Measurements from ENCODE around the gene DNAJB8. TPM values are rescaled to one million over a fixed set of nuclear protein-coding genes. Genes with fewer than 3 reads are reported as not detected.

The DNAJB8 gene
- total RNA-seq, 2 donors from 2014 or later: not detected

DNA sequence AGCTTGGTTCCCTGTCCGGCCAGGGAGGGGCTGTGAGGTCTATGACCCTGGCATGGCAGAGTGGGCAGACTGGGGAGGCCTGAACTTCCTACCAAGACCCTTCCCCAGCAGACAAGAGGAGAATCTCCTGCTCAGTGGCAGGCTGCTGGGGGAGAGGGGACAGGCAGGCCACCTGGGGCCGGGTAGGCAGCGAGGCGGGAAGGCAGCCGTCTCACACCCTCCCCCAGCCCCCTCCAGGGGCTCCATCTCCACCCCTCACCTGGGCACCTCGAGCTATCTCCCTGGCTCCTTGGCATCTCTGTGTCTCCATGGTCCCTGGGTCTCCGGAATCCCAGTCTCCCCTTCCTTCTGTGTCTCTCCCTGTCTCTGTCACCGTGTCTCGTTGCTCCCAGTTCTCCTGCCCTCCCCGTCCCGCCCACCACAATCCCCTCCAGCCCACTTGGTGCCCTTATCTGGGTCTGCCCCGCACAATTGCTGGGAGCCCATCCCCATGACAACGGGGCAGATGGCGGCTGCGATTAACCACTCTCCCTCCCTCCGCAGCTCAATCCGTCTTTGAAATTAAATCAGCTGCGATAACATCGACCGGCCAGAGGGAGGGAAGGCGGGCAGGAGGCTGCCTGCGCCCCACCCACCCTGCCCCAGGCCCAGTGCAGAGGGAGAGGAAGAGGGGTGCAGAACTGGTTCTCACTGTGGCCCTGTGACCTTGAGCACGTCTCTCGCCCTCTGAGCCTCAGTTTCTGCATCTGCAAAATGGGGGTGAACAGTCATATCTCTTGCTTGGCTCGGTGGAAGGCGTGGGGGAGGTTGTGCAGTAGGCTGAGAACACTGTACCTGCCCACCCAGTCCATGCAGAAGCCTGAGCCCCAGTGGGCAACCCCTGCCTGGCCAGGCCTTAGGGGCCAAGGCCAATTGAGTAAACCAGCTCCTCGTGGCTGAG is 9.6 kb downstream of the DNAJB8 start:
- no peak for DNase-seq (ENCODE audit: low spot score)
- intact Hi-C loops (cut with DNase I): no loop called here

DNA sequence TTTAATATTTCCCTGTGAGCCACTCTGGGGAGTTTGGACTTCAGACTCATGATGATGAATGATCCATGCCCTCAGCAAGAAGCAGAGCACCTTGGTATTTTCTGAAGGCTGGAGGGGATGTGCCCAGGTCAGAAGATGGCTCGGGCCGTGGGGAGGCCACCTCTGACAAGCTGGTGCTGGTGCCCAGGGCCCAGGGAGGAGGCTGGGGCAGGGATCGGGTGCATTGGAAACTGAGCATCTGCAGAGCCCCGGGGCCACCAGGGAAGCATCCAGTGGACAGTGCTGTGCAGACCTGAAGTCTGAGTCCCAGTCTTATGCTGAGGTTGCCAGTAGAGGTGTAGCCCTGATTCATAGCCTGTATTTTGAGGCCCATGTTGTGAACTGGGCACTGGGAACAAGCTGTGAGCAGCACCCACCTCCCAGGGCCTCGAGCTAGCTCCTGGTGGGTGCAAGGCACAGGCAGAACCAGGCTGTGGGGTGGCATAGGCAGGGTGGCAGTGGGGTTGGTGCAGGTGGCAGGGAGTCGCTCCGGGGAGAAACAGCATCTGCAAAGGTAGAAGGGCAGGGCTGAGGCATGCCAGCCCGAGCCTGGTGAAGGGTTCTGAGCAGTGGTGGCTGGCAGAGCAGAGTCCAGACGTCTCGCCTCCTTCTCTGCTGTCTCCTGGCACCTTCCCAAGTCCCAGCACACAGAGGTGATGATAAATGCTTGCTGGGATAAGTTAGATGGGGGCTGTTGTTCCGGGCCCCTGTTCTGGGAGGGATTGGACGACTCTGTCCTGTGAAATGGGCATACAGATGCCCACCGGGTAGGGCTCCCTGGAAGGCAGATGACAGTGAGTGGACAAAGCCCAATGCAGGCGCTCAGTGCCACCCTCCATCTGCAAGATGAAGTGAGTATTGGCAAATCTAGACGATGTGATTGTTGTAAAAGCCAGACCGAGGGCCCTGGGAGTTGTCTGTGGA is 10.6 kb downstream of the DNAJB8 start:
- DNase-seq (ENCODE audit: low spot score): no peak
- intact Hi-C loops (cut with DNase I): no loop called here

DNA sequence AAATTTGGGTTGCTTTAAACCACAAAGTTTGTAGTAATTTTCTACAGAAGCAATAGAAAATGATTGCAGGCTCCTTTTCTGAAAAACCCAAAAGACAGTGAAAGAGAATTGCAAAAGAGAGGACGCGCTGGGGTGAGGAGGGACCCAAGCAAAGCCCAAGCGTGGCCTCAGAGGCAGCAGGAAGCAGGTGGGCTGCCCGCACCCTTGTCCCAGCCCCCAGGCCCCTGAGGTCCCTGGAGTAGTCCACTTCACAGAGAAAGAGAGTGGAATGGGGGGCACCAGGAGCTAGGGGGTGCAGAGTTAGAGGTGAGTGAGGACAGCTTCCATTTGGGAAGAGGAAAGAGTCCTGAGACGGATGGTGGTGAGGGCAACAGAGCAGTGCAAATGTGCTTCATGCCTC is 11.6 kb downstream of the DNAJB8 start:
- intact Hi-C loops (cut with DNase I): no loop called here
- DNase-seq (ENCODE audit: low spot score): no peak

DNA sequence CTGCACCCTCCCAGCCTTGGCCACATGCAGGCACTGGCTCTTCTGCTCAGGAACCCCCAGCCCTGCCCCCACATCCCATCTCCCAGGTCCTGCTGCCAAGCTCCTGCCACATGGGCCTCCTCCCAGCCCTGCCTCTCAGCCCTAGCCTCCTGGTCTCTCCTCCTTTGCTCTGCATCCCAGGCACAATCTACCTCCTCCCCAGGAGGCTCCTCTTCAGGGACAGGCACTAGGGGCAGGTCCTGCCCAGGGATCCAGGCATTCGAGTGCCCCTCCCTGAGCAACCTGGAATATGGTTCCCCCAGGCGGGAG is 12.4 kb downstream of the DNAJB8 start:
- intact Hi-C loops (cut with DNase I): no loop called here
- no peak for DNase-seq (ENCODE audit: low spot score)

DNA sequence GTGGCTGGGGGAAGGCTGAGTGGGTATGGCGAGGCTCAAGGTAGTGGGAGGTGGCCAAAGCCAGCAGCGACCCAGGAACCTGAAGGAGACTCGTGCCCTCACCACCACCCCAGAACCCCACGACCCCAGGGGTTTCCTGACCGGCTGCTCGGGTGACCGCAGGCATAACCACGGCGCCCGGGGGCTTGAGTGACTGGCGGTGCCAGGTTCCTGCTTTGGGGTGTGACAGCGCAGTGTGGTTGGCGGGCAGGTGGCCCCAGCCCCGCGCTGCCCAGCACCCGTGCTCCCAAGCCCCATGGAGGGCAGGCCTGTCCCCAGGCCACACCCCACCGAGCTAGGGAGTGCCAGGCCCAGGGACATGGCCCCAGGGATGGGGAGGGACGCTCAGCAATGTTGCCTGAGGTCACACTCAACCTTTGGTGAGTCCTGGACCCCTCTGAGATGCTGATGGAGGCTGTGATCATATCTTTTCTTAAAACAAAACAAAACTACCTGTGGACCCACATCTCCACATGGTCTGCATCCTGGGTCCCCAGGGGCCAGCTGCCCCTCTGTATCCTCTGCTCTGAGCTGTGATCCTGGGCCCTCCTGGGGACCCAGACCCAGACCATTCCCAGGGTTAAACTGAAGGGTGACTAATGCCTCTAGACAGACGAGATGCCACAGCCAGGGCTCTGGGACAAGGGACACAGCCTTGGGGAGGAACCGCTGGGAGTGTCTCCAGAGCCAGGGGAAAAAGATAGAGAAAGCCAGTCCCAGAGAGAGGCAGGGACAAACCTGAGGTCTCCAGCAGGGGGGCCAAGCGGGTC is 13.0 kb downstream of the DNAJB8 start:
- no peak for DNase-seq (ENCODE audit: low spot score)
- intact Hi-C loops (cut with DNase I): no loop called here

DNA sequence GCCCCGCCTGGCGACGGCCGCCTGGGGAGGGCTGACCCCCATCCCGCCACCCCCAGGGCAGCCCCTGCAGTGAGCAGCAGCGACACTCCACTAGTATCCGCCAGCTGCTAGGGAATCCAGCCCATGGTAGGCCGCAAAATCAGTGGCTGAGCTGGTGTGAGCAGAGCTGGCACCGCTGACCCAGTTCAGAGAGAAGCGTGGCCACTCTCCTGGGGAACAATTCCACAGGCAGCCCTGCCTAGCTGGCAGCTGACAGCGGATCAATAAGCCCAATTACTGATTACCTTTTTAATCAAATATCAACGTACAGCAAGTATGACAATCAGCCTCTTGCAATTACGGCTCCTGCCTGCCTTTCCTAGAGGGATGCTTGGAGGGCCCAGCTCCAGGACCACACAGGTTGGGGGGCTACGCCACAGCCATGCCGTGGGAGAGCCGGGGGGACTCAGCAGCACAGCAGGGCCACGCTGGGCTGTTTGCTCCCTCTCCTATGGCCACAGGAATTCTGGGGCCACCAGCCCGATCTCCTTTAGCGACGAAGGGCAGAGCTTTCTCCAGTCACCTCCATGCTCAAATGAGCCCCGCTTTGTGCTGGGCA is 13.9 kb downstream of the DNAJB8 start:
- DNase-seq (ENCODE audit: low spot score): no peak
- intact Hi-C loops (cut with DNase I): no loop called here

DNA sequence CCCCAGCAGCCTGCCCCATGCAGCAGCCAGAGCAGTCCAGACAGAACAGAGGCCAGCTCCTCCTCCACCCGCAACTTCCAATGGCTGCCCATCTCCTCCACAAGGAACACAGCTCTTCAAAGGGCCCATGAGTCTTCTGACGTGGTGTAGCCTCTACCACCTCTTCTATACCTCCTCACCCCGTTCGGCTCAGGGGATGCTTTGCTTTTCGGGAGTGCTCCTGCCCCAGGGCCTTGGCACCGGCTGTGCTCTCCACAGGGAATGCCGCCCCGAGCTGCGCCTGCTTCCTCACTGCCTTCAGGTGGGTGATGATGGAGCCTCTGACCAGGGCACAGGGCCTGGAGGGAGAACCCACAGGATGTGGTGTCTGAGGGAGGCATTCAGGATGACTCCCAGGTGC is 14.6 kb downstream of the DNAJB8 start:
- no peak for DNase-seq (ENCODE audit: low spot score)
- intact Hi-C loops (cut with DNase I): no loop called here

DNA sequence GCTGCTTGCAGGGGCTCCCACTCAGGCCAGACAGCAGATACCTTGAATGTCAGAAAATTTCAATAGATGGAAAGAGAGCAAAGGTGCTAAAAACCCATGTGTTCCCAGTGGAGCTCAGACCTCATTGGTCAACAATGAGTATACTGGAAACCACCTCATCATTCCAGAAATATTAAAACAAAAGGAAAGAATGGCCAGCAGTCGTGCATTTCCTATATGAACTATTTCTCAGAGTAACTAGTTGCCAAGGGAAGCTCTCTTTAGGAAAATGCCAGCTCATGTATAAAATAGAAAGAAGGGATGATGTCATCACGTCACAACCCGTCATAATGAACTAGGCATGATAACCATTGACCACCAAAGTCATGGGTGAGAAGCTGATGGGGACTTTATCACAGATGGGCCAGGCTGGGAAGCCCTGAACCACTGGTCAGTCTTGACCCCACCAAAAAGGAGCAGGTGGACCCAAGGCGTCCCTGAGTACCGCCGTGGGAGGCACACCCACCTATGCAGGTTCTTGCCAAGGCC is 17.5 kb downstream of the DNAJB8 start:
- DNase-seq (ENCODE audit: low spot score): no peak
- intact Hi-C loops (cut with DNase I): no loop called here

DNA sequence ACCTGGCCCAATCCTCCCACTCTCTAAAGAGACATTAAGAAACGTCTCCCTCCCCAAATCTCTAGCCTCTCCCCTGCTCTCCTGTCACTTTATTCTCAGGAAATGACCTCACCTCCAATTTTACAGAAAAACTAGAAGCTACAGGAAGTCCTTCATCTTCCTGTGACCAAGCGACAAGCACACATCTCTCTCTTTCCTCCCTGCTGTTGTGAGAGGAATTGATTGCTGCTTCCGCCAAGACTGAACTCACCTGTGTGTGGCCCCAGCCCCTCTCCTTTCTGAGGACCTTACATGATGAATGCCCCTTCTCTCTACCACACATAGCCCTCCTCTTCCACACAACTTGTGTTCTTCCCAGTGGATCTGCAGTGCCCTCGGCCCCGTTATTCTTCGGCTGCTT is 18.2 kb downstream of the DNAJB8 start:
- no peak for DNase-seq (ENCODE audit: low spot score)
- intact Hi-C loops (cut with DNase I): no loop called here

DNA sequence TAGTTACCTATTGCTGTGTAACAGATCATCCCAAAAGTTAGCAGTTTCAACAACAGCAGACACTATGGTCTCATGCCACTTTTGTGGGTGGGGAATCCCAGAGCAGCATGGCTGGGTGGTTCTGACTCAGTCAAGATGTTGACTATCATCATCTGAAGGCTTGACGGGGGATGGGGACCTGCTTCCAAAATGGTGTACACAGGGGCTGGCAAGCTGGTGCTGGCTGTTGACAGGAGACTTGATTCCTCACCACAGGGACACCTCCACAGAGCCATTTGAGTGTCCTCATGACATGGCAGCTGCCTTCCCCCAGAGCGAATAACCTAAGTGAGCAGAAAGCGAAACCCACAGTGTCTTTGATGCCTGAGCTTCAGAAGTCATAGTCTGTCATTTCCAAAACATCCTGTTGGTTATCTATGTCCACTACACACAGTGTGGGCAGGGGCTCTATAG is 19.1 kb downstream of the DNAJB8 start:
- no peak for DNase-seq (ENCODE audit: low spot score)

DNA sequence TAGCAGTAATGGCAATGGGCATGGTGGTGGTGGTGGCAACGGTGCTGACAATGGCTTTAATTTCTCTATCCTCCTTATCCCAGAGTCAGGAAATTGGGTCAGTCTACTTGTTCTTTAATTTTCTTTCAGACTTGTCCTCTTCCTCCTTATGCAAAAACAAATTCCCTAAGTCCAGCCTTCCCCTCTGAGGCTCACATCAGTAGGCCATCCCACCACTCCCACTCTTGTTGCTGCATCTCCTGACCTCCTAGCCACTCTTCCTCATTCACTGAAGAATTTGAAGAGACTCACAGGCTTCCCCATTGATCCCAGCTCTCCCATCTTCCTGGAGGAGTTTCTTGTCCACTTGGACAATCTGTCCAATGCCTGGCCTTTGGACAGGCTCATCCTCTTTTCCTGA is 19.9 kb downstream of the DNAJB8 start:
- no peak for DNase-seq (ENCODE audit: low spot score)
- intact Hi-C loops (cut with DNase I): no loop called here

More for the DNA sequence above, 19.1 kb downstream of the DNAJB8 start:
- intact Hi-C loops (cut with DNase I): no loop called here

DNA sequence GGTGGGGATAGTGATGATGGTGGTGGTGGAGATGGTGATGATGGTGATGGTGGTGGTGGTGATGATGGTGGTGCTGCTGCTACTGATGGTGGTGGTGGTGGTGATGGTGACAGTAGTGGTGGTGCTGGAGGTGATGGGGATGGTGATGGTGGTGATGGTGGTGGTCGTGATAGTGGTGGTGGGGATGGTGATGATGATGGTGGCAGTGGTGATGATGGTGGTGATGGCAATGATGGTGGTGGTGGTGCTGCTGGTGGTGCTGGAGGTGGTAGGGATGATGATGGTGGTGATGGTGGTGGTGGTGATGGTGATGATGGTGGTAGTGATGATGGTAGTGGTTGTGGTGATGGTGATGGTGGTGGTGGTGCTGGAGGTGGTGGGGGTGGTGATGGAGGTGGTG is 21.3 kb downstream of the DNAJB8 start:
- DNase-seq (ENCODE audit: low spot score): no peak

DNA sequence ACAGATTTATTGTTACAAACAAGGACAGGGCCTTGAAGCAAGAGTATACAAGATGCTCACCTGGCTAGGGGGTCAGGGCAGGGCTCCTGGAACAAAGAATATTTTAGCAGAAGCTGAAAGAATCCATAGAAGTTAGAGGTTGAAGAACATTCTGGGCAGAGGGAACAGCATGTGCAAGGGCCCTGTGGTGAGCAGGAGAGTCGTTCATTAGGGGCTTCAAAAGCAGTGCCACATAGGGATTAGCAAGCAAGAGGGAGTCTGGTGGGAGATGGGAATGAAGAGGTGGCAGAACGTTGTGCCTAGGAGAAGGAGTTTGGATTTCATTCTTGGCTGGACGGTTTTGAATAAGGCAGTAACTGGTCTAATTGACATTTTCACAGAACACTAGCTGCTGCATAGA is 22.9 kb downstream of the DNAJB8 start:
- intact Hi-C loops (cut with DNase I): no loop called here
- DNase-seq (ENCODE audit: low spot score): no peak

More for the DNA sequence above, 21.3 kb downstream of the DNAJB8 start:
- intact Hi-C loops (cut with DNase I): no loop called here

DNA sequence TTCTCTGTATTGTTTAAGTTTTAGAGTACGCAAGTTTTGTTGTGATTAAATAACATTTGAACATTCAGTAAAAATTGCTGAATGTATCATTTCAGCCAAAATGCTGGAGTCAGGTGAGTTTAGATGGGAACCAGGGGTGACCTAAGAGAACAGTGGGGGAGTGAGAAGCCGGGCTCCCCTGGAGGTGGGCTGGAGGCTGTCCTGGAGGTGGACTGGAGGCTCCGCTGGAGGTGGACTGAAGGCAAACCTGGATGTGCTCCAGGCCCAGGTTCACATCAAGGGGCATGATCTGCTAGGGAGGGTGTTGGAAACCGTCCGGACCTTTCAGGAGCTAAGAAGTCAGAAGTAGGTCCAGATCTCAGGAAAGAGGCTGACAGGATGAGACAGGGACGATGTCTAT is 23.7 kb downstream of the DNAJB8 start:
- DNase-seq (ENCODE audit: low spot score): no peak

DNA sequence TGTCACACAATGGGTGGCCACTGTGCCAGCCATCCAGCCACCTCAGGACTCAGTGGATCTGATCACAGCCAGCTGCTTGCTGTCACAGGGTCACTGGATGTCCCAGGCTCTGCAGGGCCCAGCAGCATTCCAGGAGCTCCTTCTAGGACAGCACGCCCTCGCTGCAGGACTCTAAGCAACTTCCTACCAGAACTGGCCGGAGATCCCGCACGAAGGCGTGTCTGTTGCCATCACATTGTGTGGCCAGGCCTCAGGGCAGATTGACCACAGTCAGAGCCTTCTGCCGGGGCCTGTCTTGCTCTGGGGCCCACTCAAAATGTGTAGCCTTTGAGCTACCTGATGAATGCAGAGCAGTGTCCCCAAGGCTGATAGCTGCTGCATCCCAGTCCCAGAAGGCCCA is 24.6 kb downstream of the DNAJB8 start:
- no peak for DNase-seq (ENCODE audit: low spot score)
- intact Hi-C loops (cut with DNase I): no loop called here

More for the DNA sequence above, 23.7 kb downstream of the DNAJB8 start:
- intact Hi-C loops (cut with DNase I): no loop called here

DNA sequence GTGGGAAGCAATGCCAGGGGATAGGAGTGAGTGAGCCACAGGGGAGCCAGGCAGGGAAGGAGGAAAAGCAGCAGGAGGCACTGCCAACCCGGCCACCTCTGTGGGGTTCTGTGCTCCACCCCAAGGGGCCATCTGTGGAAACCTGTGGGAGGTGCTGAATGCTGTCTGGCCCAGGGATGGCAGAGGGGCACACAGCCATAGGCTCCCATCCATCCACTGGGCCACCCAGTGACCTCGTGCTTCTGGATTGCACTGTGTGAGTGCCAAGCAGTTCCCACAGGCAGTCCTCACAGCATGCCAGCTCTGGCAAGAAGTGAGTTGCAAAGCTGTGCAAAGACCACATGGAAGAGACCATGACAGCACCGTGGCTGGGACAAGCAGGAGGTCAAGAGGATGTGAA is 27.5 kb downstream of the DNAJB8 start:
- intact Hi-C loops (cut with DNase I): no loop called here
- no peak for DNase-seq (ENCODE audit: low spot score)

DNA sequence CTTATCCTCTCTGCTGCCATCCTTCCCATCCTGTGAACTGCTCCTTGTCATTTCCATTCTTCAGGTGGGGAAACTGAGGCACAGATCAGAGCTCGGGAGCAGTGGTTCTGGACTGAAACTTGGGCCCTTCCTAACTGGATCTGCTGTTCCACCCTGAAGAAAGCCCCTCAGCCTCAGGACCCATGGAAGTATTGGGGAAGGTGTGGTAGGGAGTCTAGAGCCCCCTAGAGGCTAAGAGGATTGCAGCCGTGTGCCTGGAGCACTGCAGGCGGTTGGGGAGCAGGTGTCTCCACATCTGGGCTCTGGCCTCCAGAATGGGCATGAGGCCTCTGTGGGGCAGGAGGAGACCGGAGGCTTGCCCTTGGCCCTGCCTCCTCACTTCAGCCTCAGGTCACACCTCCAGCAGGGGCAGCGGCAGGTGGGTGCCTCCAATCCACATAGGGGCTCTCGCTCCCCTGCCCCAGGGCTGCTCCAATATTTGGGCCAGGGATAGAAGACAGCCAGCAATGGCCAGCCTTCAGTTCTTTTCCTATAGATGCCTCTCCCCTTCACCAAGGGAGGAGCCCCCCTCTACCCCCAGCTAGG is 28.1 kb downstream of the DNAJB8 start:
- no peak for DNase-seq (ENCODE audit: low spot score)
- intact Hi-C loops (cut with DNase I): no loop called here

DNA sequence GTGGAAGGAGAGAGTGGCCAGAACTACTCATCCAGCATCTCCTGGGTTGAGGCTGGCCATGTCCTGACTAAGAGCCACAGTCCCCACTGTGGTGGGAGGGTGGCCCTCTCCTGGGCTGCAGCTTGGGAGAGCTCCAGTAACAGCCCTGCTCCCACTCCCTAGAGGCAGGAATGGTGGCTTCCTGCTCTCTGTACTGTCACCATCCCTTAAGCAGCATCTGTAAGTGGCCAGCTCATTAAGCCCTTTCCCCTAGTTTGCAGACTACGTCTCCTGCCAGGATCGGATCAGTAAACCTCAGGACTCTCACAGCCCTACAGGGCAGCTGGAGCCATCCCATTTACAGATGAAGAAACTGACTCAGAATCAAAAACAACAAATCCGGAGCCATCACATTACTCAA is 30.5 kb downstream of the DNAJB8 start:
- no peak for DNase-seq (ENCODE audit: low spot score)
- intact Hi-C loops (cut with DNase I): no loop called here

DNA sequence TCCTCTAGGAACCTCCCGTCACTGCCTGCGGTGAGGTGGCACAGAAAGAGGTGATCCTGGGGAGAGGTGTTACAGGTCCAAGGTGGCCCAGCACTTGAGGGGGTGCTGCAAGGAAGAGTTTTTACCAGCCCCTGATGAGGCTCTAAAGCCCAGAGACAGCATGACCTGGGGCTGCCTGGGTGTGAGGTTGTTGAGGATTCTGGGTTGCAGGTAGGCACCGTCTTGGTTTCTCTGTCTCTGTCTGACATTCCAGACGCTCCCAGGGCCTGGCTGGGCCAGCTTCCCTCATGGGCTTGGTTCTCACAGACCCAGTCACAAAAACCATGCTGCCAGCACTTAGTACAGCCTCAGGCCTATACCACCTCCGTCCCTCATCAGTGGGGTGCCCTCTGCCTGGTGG is 31.1 kb downstream of the DNAJB8 start:
- intact Hi-C loops (cut with DNase I): no loop called here
- no peak for DNase-seq (ENCODE audit: low spot score)

Data from posterior vena cava (tissue), 2 donors.